NT2/D1 (cell line): ENCODE measurements around the gene TLCD4.

ENCODE experiments used
- YY1 ChIP-seq: IDR thresholded peaks from 2 replicates; pipeline ENCODE4 v1.6.1; 2011; ENCODE audit not compliant: insufficient read length, insufficient read depth
- ZNF274 ChIP-seq: IDR thresholded peaks from 2 replicates; pipeline ENCODE4 v1.6.1; 2011; ENCODE audit warnings: mild to moderate bottlenecking, low read depth, low read length

GRCh38 chr1:95127380-95127779 lies 10.2 kb downstream of the TLCD4 start:
- TF ChIP-seq YY1 (no peak), ZNF274 (no peak)
